Panc1 (cell line): ENCODE data around the gene ATG9A. TPM values are rescaled to one million over a fixed set of nuclear protein-coding genes. Genes with fewer than 3 reads are reported as not detected.
A peak's percentile ranks its signal among the peaks of the same experiment; 100 is the strongest.

Experiments
- ATAC-seq: fragments of 200-7000 bp; cut with Tn5 transposase; 2 replicates; pipeline ENCODE4 v1.9.1; 2020; ENCODE audit warnings: mild to moderate bottlenecking, moderate library complexity
- BruUV-seq: library from RNA; stranded (reverse); fragments of 400-500 nt; replicated peaks from 2 replicates; lab custom pipeline; 2021; lab: Mats Ljungman, UMichigan
- CTCF ChIA-PET: fragments of 300-600 bp; sonication (Branson Sonifier 250); formaldehyde crosslinking; loops from one replicate; lab custom pipeline; 2022; ENCODE audit warnings: antibody characterized with exemption; lab: Charles Lee
- POLR2A ChIA-PET: fragments of 300-600 bp; sonication (Branson Sonifier 250); formaldehyde crosslinking; loops from one replicate; lab custom pipeline; 2022; ENCODE audit warnings: antibody characterized with exemption; lab: Charles Lee
- DNase-seq: peaks from one replicate; pipeline ENCODE4 v3.0.0-alpha.2; 2010; ENCODE audit warnings: low read depth, low spot score
- H3K27ac ChIP-seq: 2 replicates; pipeline ENCODE4 v1.5.1; 2011; ENCODE audit warnings: mild to moderate bottlenecking, low read length, inconsistent platforms
- H3K27me3 ChIP-seq: fragments of 200-500 bp; sonication (Bioruptor generic); 2 replicates; pipeline ENCODE4 v1.6.0; 2014; ENCODE audit warnings: low read length, inconsistent platforms; ENCODE audit not compliant: control insufficient read depth, insufficient read depth
- H3K36me3 ChIP-seq: fragments of 200-500 bp; sonication (Bioruptor generic); 2 replicates; pipeline ENCODE4 v1.5.1; 2014; ENCODE audit warnings: inconsistent platforms, mild to moderate bottlenecking, low read length, moderate library complexity; ENCODE audit not compliant: control insufficient read depth, insufficient read depth
- H3K4me1 ChIP-seq: 2 replicates; pipeline ENCODE4 v1.5.1; 2011; ENCODE audit warnings: inconsistent platforms, mild to moderate bottlenecking, low read length, moderate library complexity; ENCODE audit not compliant: control insufficient read depth, insufficient read depth
- H3K4me3 ChIP-seq, 2 experiments: 2 replicates each; pipeline ENCODE4 v1.5.1; 2011 to 2012; ENCODE audit warnings: low read depth in 2 of 2, low read length in 2 of 2, mild to moderate bottlenecking in 2 of 2, inconsistent platforms in 1 of 2, moderate library complexity in 1 of 2
- H3K9me3 ChIP-seq: fragments of 200-500 bp; sonication (Bioruptor generic); 2 replicates; pipeline ENCODE4 v1.5.1; 2014; ENCODE audit warnings: low read depth, mild to moderate bottlenecking, inconsistent platforms, low read length, moderate library complexity; ENCODE audit not compliant: control insufficient read depth, insufficient read depth
- CTCF ChIP-seq: fragments of 450-650 bp; IDR thresholded peaks from 2 replicates; pipeline ENCODE4 v1.5.1; 2017; ENCODE audit warnings: mild to moderate bottlenecking
- POLR2AphosphoS5 ChIP-seq: IDR thresholded peaks from 2 replicates; pipeline ENCODE4 v1.6.1; 2012; ENCODE audit warnings: mild to moderate bottlenecking, low read depth, low read length, moderate library complexity
- REST ChIP-seq, 2 experiments: IDR thresholded peaks; 2 replicates each; pipeline ENCODE4 v1.6.1; 2011 to 2012; ENCODE audit warnings: low read depth in 2 of 2, control low read depth in 1 of 2, low read length in 1 of 2, mild to moderate bottlenecking in 1 of 2, moderate library complexity in 1 of 2; ENCODE audit not compliant: insufficient read depth in 1 of 2
- SIN3A ChIP-seq: IDR thresholded peaks from 2 replicates; pipeline ENCODE4 v1.6.1; 2012; ENCODE audit warnings: low read depth, mild to moderate bottlenecking, low read length, moderate library complexity, borderline replicate concordance; ENCODE audit not compliant: insufficient read depth
- TCF7L2 ChIP-seq: IDR thresholded peaks from 2 replicates; pipeline ENCODE4 v1.6.1; 2011; ENCODE audit warnings: mild to moderate bottlenecking, low read depth, low read length, inconsistent platforms
- in situ Hi-C: cut with HindIII; loops from 2 replicates; pipeline ENCODE4 v1.10.0; 2016; ENCODE audit warnings: low sequenced_read_pairs, low pct_unique_long_range_greater_than_20kb
- intact Hi-C: fragments of 100-400 bp; cut with micrococcal nuclease; formaldehyde crosslinking; loops from one replicate; pipeline ENCODE4 v1.10.0; 2022; ENCODE audit not compliant: unreplicated experiment
- total RNA-seq: library from RNA; stranded (reverse); gene quantifications from one replicate; pipeline ENCODE4 v1.2.1, GENCODE V29; 2021; ENCODE audit not compliant: unreplicated experiment

ATG9A gene
- total RNA-seq, 1 experiment from 2014 or later, result 75.1 TPM

- Histone ChIP-seq H3K4me1 (peaks cover 8% of the 10 kb centered on the region), H3K27me3 (no peaks in the 10 kb centered on the region), H3K9me3 (no peaks in the 10 kb centered on the region), H3K36me3 (peaks cover 13% of the 10 kb centered on the region; the same call in 1 of the 2 replicates), H3K4me3 (peak overlapping the region; percentile 98 to 99), H3K27ac (peak overlapping the region; percentile 91)
- TF ChIP-seq TCF7L2 (no peak), CTCF (no peak), REST (IDR thresholded peaks at IDR 0.05; ENCODE audit: insufficient read depth in 1 of 2, low read depth in 2 of 2, low read length in 1 of 2) (no peak), POLR2AphosphoS5 (no peak), SIN3A (no peak)
- no TSS peak for BruUV-seq
- DNase-seq (no peak), ATAC-seq (no peak)
- in situ Hi-C loops, result no loop called here
- intact Hi-C loops, result no loop called here
- POLR2A ChIA-PET, result interaction anchor here (0.6 to 2.1 kb wide), 2 partner anchors 17 to 52 kb away, joined by 6 to 11 read pairs; partner anchors contain the start of genes CNPPD1, GLB1L and STK16
- CTCF ChIA-PET, result no interaction called here
Observed at GRCh38 chr2:219228041-219228910, 1.2 kb downstream of the ATG9A start.

- in situ Hi-C loops, result no loop called here
- Histone ChIP-seq H3K4me3 (no peak overlapping the region), H3K9me3 (no peaks in the 10 kb centered on the region), H3K4me1 (peaks cover 8% of the 10 kb centered on the region), H3K27ac (no peak overlapping the region), H3K27me3 (no peaks in the 10 kb centered on the region), H3K36me3 (peaks cover 10% of the 10 kb centered on the region; the same call in 1 of the 2 replicates)
- BruUV-seq, result no TSS peak
- ChIA-PET CTCF (no interaction called here), POLR2A (no interaction called here)
- TF ChIP-seq SIN3A, result no peak
- TF ChIP-seq REST (IDR thresholded peaks at IDR 0.05; ENCODE audit: insufficient read depth in 1 of 2, low read depth in 2 of 2, low read length in 1 of 2), result no peak
- no peak for TF ChIP-seq TCF7L2
- no peak for TF ChIP-seq POLR2AphosphoS5
- TF ChIP-seq CTCF, result no peak
- intact Hi-C loops, result no loop called here
- DNase-seq (no peak), ATAC-seq (no peak)
Observed at GRCh38 chr2:219225350-219225749, 4.1 kb downstream of the ATG9A start.
